Psoas muscle (tissue), 8 donors: ENCODE results near the gene PALLD. TPM values are rescaled to one million over a fixed set of nuclear protein-coding genes. Genes with fewer than 3 reads are reported as not detected.

Experiments
- ATAC-seq, 4 donors: fragments of 200-7000 bp; cut with Tn5 transposase; one replicate each; pipeline ENCODE4 v1.9.1; 2020; ENCODE audit warnings: moderate library complexity in 3 of 4, mild to moderate bottlenecking in 2 of 4
- DNase-seq, 2 donors: peaks; one replicate each; pipeline ENCODE4 v3.0.0-alpha.2; 2020
- H3K27ac ChIP-seq: fragments of 200-600 bp; one replicate; pipeline ENCODE4 v1.8.0; 2022
- H3K27me3 ChIP-seq, 3 donors: fragments of 200-600 bp in 1 of 3; one replicate each; pipeline versions ENCODE4 v1.6.1 to v1.8.0; 2013 to 2022; ENCODE audit warnings: low read length in 2 of 3, mild to moderate bottlenecking in 2 of 3, moderate library complexity in 1 of 3; ENCODE audit not compliant: insufficient read depth in 3 of 3
- H3K36me3 ChIP-seq, 2 donors: fragments of 200-600 bp in 1 of 2; one replicate each; pipeline versions ENCODE4 v1.6.1 to v1.8.0; 2013 to 2022; ENCODE audit warnings: low read depth in 1 of 2, mild to moderate bottlenecking in 1 of 2, moderate library complexity in 1 of 2; ENCODE audit not compliant: insufficient read depth in 1 of 2
- H3K4me1 ChIP-seq: fragments of 200-600 bp; one replicate; pipeline ENCODE4 v1.8.0; 2022
- H3K4me3 ChIP-seq: fragments of 200-600 bp; one replicate; pipeline ENCODE4 v1.8.0; 2022; ENCODE audit warnings: mild to moderate bottlenecking
- H3K9me3 ChIP-seq: fragments of 200-600 bp; one replicate; pipeline ENCODE4 v1.8.0; 2022
- WGBS, 3 donors: extraction: QIAGEN DNeasy Blood & Tissue Kit; methylation state at CpG; one replicate each; pipeline versions ENCODE4 v1.1.6 to v1.1.7; 2013; 5-methylcytosine and 5-hydroxymethylcytosine counted together
- intact Hi-C, 2 donors: fragments of 100-400 bp; cut with DNase I; formaldehyde crosslinking; loops; one replicate each; pipeline versions ENCODE4 v1.11.0 to v1.14.2; 2022
- polyA plus RNA-seq, 3 donors: library from polyadenylated mRNA; stranded (reverse); fragments of 200-250 nt; gene quantifications; one replicate each; pipeline ENCODE4 v1.2.3, GENCODE V29; 2013
- total RNA-seq, 4 donors: library from RNA; stranded (reverse); fragmentation: NEBNext Ultra II Directional in 2 of 4; extraction: Animal tissue kit (Norgen Biotek cat#: 25700) in 2 of 4; gene quantifications; one replicate each; pipeline versions ENCODE4 v1.2.1 to v1.2.4, GENCODE V29; 2021 to 2023
- TF ChIP-seq, protein P1 (sequence below): fragments of 200-600 bp; IDR thresholded peaks from one replicate; pipeline ENCODE4 v1.8.0; 2022; ENCODE audit warnings: antibody characterized with exemption
- donor health status: healthy with polysubstance abuse.
- donor health status: DM: no; HTN: no; CAD: no; lungs with moderate emphysema.
- donor health status: Bipolar disorder and iron deficiency.
- donor health status: healthy.
- donor health status: DM: yes; HTN: yes; CAD: no.
- donor health status: DM: no; HTN: no; CAD: no.
- donor health status: DM: no; HTN: no; CAD: no.
- donor health status: DM: yes; HTN: yes; CAD: no.

Gene PALLD
- total and polyA plus RNA-seq, 7 donors = 19.2 to 245 (median 168) TPM

DNA sequence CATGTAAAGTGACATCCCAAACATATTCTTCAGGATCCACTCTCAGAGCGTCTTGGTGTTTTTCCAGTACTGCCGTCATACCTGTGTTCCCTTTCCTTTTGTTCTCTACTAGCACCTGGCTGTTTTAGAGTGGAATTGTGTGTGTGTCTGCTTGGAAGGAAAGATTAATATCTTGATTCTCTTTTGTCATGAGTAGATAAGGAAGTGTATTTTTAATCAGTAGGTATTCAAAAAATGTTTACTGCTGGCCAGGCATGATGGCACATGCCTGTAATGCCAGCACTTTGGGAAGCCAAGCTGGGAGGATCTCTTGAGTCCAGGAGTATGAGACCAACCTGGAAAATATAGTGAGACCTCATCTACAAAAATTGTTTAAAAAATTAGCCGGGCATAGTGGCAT lies 314.4 kb downstream of the PALLD start:
- WGBS, 3 donors = 60 to 84% (median 78%) methylated on average over 3 of the region's 3 CpGs
- ATAC-seq (no peak), DNase-seq (no peak)
- intact Hi-C loops = no loop called here
- TF ChIP-seq, protein P1, sequence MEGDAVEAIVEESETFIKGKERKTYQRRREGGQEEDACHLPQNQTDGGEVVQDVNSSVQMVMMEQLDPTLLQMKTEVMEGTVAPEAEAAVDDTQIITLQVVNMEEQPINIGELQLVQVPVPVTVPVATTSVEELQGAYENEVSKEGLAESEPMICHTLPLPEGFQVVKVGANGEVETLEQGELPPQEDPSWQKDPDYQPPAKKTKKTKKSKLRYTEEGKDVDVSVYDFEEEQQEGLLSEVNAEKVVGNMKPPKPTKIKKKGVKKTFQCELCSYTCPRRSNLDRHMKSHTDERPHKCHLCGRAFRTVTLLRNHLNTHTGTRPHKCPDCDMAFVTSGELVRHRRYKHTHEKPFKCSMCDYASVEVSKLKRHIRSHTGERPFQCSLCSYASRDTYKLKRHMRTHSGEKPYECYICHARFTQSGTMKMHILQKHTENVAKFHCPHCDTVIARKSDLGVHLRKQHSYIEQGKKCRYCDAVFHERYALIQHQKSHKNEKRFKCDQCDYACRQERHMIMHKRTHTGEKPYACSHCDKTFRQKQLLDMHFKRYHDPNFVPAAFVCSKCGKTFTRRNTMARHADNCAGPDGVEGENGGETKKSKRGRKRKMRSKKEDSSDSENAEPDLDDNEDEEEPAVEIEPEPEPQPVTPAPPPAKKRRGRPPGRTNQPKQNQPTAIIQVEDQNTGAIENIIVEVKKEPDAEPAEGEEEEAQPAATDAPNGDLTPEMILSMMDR = no peak
- H3K4me3 ChIP-seq = no peak overlapping the region
- H3K27ac ChIP-seq = no peak overlapping the region
- H3K27me3 ChIP-seq = no peaks in the 10 kb centered on the region
- no peaks in the 10 kb centered on the region for H3K36me3 ChIP-seq
- H3K9me3 ChIP-seq = no peaks in the 10 kb centered on the region
- H3K4me1 ChIP-seq = peaks cover 15% of the 10 kb centered on the region

DNA sequence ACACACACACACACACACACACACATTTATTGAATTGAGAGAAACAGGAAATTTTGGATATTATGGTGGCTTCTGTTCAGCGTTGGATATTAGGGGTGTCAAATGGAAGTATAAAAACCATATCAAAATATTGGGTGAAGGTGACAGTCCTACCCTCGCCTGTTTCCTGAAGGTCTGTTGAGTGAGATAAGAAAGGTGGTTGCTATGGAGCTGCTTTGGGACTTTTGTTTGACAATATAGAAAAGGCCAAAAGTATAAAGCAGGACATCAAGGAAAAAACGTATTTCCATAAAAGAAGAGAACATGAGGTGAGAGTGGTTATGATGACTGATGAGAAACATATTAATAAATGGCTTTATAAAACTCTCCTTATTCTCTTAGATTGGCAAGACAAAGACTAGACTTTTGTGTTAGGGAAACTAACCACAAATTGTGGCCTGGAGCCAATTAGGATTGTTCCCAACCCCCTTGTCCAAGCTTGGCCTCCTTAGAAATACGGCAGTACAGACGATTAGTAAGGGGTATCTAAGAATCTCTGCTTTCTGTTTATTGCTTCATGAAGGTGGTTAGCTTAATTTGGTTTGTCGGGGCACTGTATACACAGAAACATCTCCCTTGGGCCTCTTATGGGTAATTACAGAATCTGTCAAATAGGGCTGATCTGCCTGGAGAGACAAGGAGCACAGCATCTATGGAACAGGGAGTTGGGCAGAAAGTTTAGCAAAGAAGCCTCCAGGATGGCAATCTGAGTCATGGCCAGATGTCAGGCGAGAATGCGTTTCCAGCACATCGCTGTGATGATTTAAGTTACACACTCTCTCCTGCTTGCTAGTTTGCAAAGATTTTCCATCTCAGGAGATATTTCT lies 315.2 kb downstream of the PALLD start:
- TF ChIP-seq, protein P1 = no peak
- peaks cover 21% of the 10 kb centered on the region for H3K4me1 ChIP-seq
- H3K9me3 ChIP-seq = no peaks in the 10 kb centered on the region
- H3K4me3 ChIP-seq = no peak overlapping the region
- ATAC-seq (peak in 2 of 4 donors; percentile 36 to 38), DNase-seq (no peak)
- 58 to 73% (median 62%) methylated on average over 9 of the region's 9 CpGs for WGBS, 3 donors
- peak overlapping the region; percentile 37 for H3K27ac ChIP-seq
- H3K27me3 ChIP-seq = no peaks in the 10 kb centered on the region
- no peaks in the 10 kb centered on the region for H3K36me3 ChIP-seq
- intact Hi-C loops = no loop called here

DNA sequence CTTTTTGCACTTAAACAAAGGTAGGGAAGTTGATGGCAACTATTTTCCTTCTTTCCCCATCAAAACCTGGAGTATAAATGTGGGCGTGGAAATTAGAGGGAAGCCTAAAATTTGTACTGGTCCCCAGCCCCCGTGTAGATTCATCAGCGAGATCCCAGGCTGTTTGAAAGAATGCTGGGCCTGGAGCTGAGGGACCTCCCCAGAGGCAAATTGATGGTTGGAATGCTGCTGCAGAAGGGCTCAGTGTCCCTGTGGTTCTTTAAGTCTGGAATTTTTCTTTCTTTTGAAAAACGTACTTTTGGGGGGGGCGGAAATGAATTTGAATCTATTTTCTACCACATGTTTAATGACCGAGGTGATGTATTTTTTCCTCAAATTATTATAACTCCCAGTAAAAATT lies 316.0 kb downstream of the PALLD start:
- H3K4me1 ChIP-seq = peaks cover 29% of the 10 kb centered on the region
- H3K36me3 ChIP-seq = no peaks in the 10 kb centered on the region
- ATAC-seq = no peak
- intact Hi-C loops = no loop called here
- WGBS, 3 donors = 75 to 84% (median 77%) methylated on average over 6 of the region's 6 CpGs
- no peaks in the 10 kb centered on the region for H3K9me3 ChIP-seq
- peak overlapping the region; percentile 37 for H3K27ac ChIP-seq
- H3K4me3 ChIP-seq = no peak overlapping the region
- no peaks in the 10 kb centered on the region for H3K27me3 ChIP-seq
- no peak for DNase-seq
- TF ChIP-seq, protein P1 = no peak

DNA sequence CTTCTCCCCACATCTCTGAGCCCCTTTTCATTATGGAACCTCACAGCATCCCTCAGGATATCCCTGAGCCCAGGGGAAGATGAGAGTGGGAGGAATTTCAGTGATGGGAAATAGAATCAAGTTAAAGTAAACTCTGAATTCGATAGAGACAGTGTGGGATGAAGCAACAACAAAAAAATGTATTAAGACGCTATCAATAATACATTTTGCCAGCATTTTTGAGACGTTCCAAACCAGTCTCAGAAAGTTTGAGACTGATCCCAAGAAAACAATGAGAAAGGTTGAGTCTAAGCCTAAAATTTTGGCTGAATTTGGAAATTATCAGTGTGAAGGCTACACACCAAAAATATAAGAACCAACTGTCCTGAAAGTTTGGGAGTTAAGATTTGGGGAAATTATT lies 317.0 kb downstream of the PALLD start:
- H3K27ac ChIP-seq = peak overlapping the region; percentile 3

More for the DNA sequence above, 317.0 kb downstream of the PALLD start:
- no peak for ATAC-seq
- no peaks in the 10 kb centered on the region for H3K36me3 ChIP-seq
- DNase-seq = no peak
- no peaks in the 10 kb centered on the region for H3K27me3 ChIP-seq
- WGBS, 3 donors = 61 to 76% (median 61%) methylated on average over 3 of the region's 3 CpGs
- H3K4me3 ChIP-seq = no peak overlapping the region
- no peaks in the 10 kb centered on the region for H3K9me3 ChIP-seq
- TF ChIP-seq, protein P1 = no peak
- intact Hi-C loops = no loop called here
- H3K4me1 ChIP-seq = peaks cover 33% of the 10 kb centered on the region
